Renal cortical epithelial cell (primary cell): Measurements from ENCODE around the gene OSTN. TPM values are rescaled to one million over a fixed set of nuclear protein-coding genes. Genes with fewer than 3 reads are reported as not detected.
"Not testable (repeated sequence)": the region's sequence is repeated elsewhere in the genome, so short reads cannot be mapped to it uniquely, and the experiment has no call there.

Experiments used
- DNase-seq: peaks from one replicate; pipeline ENCODE4 v3.0.0-alpha.2; 2011; ENCODE audit warnings: low read depth
- total RNA-seq: library from RNA; depleted of rRNA; stranded (reverse); fragments of >200 nt; gene quantifications from 2 replicates; pipeline ENCODE4 v1.2.3, GENCODE V29; 2014

OSTN gene
- total RNA-seq: not detected in 2 replicates

GRCh38 chr3:191198932-191199331 is at the start of gene OSTN:
OSTN (plus strand) TSS chr3:191199241; CDS start chr3:191212533, 13,292 bp downstream.
- no peak for DNase-seq

- DNase-seq: no peak
Observed at GRCh38 chr3:191151653-191152052, 47.4 kb upstream of the OSTN start.

- DNase-seq: no peak
Observed at GRCh38 chr3:191154827-191155226, 44.2 kb upstream of the OSTN start.

GRCh38 chr3:191158247-191158646 is 40.8 kb upstream of the OSTN start:
- DNase-seq: no peak

GRCh38 chr3:191158815-191159214 is 40.2 kb upstream of the OSTN start:
- DNase-seq: no peak

- DNase-seq: no peak
Observed at GRCh38 chr3:191165802-191166201, 33.2 kb upstream of the OSTN start.

- DNase-seq: no peak
Observed at GRCh38 chr3:191166368-191166767, 32.7 kb upstream of the OSTN start.

GRCh38 chr3:191169566-191169965 is 29.5 kb upstream of the OSTN start:
- DNase-seq: no peak

GRCh38 chr3:191170097-191170496 is 28.9 kb upstream of the OSTN start:
- DNase-seq: no peak

GRCh38 chr3:191175102-191175501 is 23.9 kb upstream of the OSTN start:
- no peak for DNase-seq

- no peak for DNase-seq
Observed at GRCh38 chr3:191176038-191176785, 22.8 kb upstream of the OSTN start.

GRCh38 chr3:191185382-191185781 is 13.7 kb upstream of the OSTN start:
- DNase-seq: not testable (repeated sequence)

- peak; percentile 6 for DNase-seq
Observed at GRCh38 chr3:191188246-191188645, 10.8 kb upstream of the OSTN start.

- DNase-seq: not testable (repeated sequence)
Observed at GRCh38 chr3:191192270-191192669, 6.8 kb upstream of the OSTN start.

GRCh38 chr3:191192941-191193340 is 6.1 kb upstream of the OSTN start:
- DNase-seq: no peak

GRCh38 chr3:191197761-191198306 is 1.2 kb upstream of the OSTN start:
- no peak for DNase-seq

GRCh38 chr3:191198480-191198879 is 561 bp upstream of the OSTN start:
- DNase-seq: no peak

GRCh38 chr3:191210032-191210431 is 11.0 kb downstream of the OSTN start:
- no peak for DNase-seq

GRCh38 chr3:191216510-191216909 is 17.5 kb downstream of the OSTN start:
- no peak for DNase-seq

- DNase-seq: no peak
Observed at GRCh38 chr3:191217301-191217700, 18.3 kb downstream of the OSTN start.

- no peak for DNase-seq
Observed at GRCh38 chr3:191220908-191221307, 21.9 kb downstream of the OSTN start.

- no peak for DNase-seq
Observed at GRCh38 chr3:191221638-191222037, 22.6 kb downstream of the OSTN start.

- DNase-seq: no peak
Observed at GRCh38 chr3:191227541-191227940, 28.5 kb downstream of the OSTN start.

GRCh38 chr3:191234216-191234615 is 35.2 kb downstream of the OSTN start:
- DNase-seq: no peak
